Fibroblast of pulmonary artery (primary cell): Measurements from ENCODE around the gene DEAF1.

ENCODE experiments used
- DNase-seq: peaks from one replicate; pipeline ENCODE4 v3.0.0-alpha.2; 2010; ENCODE audit warnings: low read depth
- H3K4me3 ChIP-seq: replicated peaks from 2 replicates; pipeline ENCODE4 v1.5.1; 2011; ENCODE audit warnings: low read depth, mild to moderate bottlenecking, control low read depth, low read length, moderate library complexity
- CTCF ChIP-seq: IDR thresholded peaks from 2 replicates; pipeline ENCODE4 v1.5.1; 2011; ENCODE audit warnings: mild to moderate bottlenecking, control low read depth, low read length, inconsistent platforms; ENCODE audit errors: missing control alignments

Gene DEAF1

DNA sequence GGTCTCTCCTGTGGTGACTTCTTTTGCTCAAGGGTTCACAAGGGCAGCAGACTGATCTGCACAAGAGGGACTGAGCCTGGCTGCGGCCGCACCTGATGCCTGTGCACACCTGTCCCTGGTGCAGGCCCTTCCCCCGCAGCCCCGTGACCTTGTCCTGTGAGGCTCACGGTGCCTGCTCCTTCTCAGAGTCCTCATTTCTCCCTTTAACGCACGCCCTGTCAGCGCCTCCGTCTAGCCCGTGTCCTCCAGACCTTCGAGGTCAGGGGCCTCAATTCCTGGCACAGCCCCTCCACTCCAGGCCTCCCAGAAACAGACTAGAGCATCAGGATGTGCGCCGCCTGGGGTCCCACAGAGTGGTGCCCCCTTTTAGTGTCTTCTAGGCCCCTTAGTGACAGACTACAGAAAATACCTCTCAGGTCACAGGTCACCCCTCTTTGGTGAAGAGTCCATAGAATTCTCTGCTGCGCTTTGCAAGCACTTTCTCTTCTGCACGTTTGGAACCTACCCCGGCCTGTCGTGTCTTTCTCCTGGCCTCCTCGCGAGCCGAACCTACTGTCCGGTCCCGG lies 59.0 kb downstream of the DEAF1 start:
- no peak for TF ChIP-seq CTCF
- no peak for DNase-seq
- H3K4me3 ChIP-seq: no peak overlapping the region

DNA sequence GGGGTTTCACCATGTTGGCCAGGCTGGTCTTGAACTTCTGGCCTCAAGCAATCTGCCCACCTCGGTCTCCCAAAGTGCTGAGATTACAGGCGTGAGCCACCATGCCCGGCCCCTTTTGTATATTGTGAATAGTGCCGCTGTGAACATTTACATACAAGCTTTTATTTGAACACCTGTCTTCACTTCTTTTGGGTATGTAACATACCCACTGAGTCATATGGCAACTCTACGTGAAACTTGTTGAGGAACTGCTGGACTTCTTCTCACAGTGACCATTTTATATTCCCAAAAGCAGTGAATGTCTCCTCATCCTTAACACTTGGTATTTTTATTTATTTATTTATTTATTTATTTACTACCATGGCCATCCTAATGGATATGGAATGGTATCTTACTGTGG lies 64.2 kb downstream of the DEAF1 start:
- DNase-seq: no peak
- TF ChIP-seq CTCF: no peak
- H3K4me3 ChIP-seq: no peak overlapping the region

DNA sequence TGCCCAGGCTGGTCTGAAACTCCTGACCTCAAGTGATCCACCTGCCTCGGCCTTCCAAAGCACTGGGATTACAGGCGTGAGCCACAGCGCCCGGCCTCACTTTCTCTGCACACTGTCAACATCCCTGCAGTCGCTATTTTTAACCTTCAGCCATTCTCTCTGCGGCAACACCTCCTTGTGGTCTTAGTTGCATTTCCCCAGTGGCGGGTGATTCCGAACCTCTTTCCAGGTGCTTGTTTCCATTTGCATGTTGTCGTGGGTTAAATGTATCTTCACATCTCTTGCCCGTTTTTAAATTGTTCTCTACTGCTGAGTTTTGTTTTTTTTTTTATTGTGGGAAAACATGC lies 65.8 kb downstream of the DEAF1 start:
- no peak overlapping the region for H3K4me3 ChIP-seq
- TF ChIP-seq CTCF: no peak
- no peak for DNase-seq

DNA sequence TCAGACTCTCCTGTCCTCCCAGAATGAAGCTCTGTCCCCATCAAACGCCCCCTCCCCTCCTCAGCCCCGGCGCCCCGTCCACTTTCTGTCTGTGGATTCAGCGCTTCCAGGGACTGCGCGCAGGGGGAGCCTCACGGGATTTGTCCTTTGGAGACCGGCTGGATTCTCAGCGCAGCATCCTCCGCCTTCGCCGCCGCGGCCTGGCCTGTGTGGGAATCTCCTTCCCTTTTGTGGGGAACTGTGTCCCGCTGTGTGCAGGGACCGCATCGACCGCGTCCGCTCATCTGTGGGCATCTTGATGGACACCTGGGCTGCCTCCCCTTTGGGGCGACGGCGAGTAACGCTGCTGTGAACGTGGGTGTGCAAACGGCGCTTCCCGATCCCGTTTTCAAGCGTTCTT lies 67.0 kb downstream of the DEAF1 start:
- no peak overlapping the region for H3K4me3 ChIP-seq
- DNase-seq: no peak

DNA sequence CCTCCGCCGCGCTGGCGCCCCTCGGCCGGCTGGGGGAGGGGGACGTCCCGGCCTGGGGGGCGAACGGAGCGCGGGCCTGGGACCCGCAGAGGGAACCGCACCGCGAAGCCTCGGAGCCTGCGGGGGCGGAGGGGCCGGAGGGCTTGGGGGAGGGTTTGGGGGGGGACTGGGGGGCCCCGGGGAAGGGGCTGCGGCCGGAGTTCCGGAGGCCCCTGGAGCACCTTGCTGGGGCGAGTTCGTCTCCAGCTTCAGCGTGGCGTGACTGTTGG lies 67.8 kb downstream of the DEAF1 start:
- no peak overlapping the region for H3K4me3 ChIP-seq
- no peak for TF ChIP-seq CTCF

More for the DNA sequence above, 67.0 kb downstream of the DEAF1 start:
- no peak for TF ChIP-seq CTCF

GRCh38 chr11:626475-627307 lies 68.3 kb downstream of the DEAF1 start, which contains the start of gene SCT:
SCT (minus strand) TSS chr11:627181; CDS start chr11:627143, 38 bp downstream.
- TF ChIP-seq CTCF: no peak
- no peak within 1 kb of the TSS for H3K4me3 ChIP-seq
- DNase-seq: no peak

More for the DNA sequence above, 67.8 kb downstream of the DEAF1 start:
- no peak for DNase-seq
